T-helper 2 cell treated with Interferon-gamma antibody and Interleukin-4, amounts not matched to agents 5 μg/mL and 100 μg/mL, for 36 hours (primary cell): ENCODE data around the gene NID2.

Experiments
- DNase-seq: peaks from one replicate; pipeline ENCODE4 v3.0.0; 2021; ENCODE audit warnings: low spot score
- H3K27ac Mint-ChIP-seq: one replicate; pipeline ENCODE4 v1.8.0; 2021; ENCODE audit warnings: mild to moderate bottlenecking, mixed read lengths
- H3K27me3 Mint-ChIP-seq: one replicate; pipeline ENCODE4 v1.8.0; 2021; ENCODE audit warnings: low read depth, mixed read lengths
- H3K36me3 Mint-ChIP-seq: one replicate; pipeline ENCODE4 v1.8.0; 2021; ENCODE audit warnings: low read depth, mixed read lengths
- H3K4me1 Mint-ChIP-seq: one replicate; pipeline ENCODE4 v1.8.0; 2021; ENCODE audit warnings: low read depth, mixed read lengths
- H3K4me3 Mint-ChIP-seq: one replicate; pipeline ENCODE4 v1.8.0; 2022; ENCODE audit warnings: mild to moderate bottlenecking, moderate library complexity, mixed read lengths
- H3K9me3 Mint-ChIP-seq: one replicate; pipeline ENCODE4 v1.8.0; 2021; ENCODE audit warnings: mixed read lengths

NID2 gene

GRCh38 chr14:52020866-52021717 lies 47.8 kb downstream of the NID2 start:
- H3K4me3 Mint-ChIP-seq = peak overlapping the region; percentile 42
- peak overlapping the region; percentile 73 for H3K27ac Mint-ChIP-seq
- DNase-seq = no peak

GRCh38 chr14:52020161-52020714 lies 48.6 kb downstream of the NID2 start:
- DNase-seq = no peak
- Mint-ChIP-seq H3K27ac (no peak overlapping the region), H3K4me1 (peaks cover 39% of the 10 kb centered on the region), H3K27me3 (peaks cover 13% of the 10 kb centered on the region), H3K36me3 (peaks cover 4% of the 10 kb centered on the region), H3K4me3 (peak overlapping the region; percentile 25), H3K9me3 (peaks cover 18% of the 10 kb centered on the region)

More at GRCh38 chr14:52020866-52021717, 47.8 kb downstream of the NID2 start:
- peaks cover 18% of the 10 kb centered on the region for H3K9me3 Mint-ChIP-seq
- peaks cover 11% of the 10 kb centered on the region for H3K27me3 Mint-ChIP-seq
- H3K4me1 Mint-ChIP-seq = peaks cover 44% of the 10 kb centered on the region
- H3K36me3 Mint-ChIP-seq = peaks cover 4% of the 10 kb centered on the region

GRCh38 chr14:52018970-52019369 lies 49.9 kb downstream of the NID2 start:
- Mint-ChIP-seq H3K4me3 (no peak overlapping the region), H3K27me3 (peaks cover 13% of the 10 kb centered on the region), H3K9me3 (peaks cover 10% of the 10 kb centered on the region), H3K4me1 (peaks cover 40% of the 10 kb centered on the region), H3K27ac (no peak overlapping the region), H3K36me3 (peaks cover 2% of the 10 kb centered on the region)
- DNase-seq = no peak

DNA sequence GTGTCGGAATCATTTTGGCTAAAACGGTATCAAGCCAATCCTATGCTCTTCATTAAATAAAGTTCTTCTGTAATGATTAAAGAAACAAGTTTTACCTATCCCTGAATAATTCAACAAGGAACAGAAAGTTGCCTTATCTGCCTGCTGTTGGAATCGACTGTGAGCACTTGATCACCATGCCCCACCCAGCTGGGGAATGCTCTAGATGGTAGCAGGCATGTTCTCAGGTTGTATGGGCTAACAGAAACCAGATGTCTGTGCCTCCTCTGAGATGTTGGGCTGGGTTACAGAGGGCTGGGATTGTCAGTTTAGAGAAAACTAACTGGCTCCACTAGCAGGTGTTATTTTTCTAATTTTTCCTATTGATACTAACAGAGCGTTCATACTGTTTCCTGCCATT lies 50.6 kb downstream of the NID2 start:
- no peaks in the 10 kb centered on the region for H3K36me3 Mint-ChIP-seq
- peaks cover 13% of the 10 kb centered on the region for H3K27me3 Mint-ChIP-seq
- no peak for DNase-seq
- no peak overlapping the region for H3K4me3 Mint-ChIP-seq
- H3K9me3 Mint-ChIP-seq = peaks cover 5% of the 10 kb centered on the region
- peaks cover 39% of the 10 kb centered on the region for H3K4me1 Mint-ChIP-seq
- no peak overlapping the region for H3K27ac Mint-ChIP-seq

GRCh38 chr14:52015411-52016030 lies 53.3 kb downstream of the NID2 start:
- Mint-ChIP-seq H3K27me3 (peaks cover 13% of the 10 kb centered on the region), H3K27ac (no peak overlapping the region), H3K4me3 (no peak overlapping the region), H3K9me3 (no peaks in the 10 kb centered on the region), H3K4me1 (peaks cover 13% of the 10 kb centered on the region), H3K36me3 (peaks cover 16% of the 10 kb centered on the region)
- DNase-seq = no peak

DNA sequence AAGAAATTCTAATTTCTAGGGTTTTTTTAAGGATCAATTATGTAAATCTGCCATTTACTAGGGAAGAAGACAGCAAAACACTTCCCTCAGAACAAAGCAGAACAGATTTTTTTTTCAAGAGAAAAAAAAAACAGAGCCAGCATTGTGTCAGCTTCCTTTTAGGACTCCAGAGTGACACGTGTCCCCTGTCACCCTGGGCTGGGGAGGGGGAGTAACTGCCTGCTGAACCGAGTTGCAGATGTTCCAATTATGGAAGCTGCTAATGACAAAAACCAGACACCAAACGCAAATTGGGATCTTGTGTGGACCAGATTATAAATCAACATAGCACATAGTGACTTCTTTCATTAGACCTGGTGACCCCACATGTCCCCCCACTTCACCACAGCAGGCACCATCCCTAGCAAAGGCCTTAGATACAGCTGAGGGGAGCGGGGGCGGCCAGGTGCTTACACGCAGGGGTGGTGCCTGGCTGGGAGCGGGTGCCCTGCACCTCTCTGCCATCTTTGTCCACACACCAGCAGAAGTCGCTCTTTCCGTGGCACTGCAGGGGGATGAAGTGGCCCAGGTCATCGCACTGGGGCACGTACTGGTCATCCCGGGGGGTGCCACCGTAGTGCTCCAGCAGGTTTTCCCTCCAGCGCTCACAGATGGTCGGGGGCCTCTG lies 54.1 kb downstream of the NID2 start:
- Mint-ChIP-seq H3K9me3 (no peaks in the 10 kb centered on the region), H3K27ac (no peak overlapping the region), H3K36me3 (peaks cover 16% of the 10 kb centered on the region), H3K4me3 (no peak overlapping the region), H3K27me3 (peaks cover 13% of the 10 kb centered on the region), H3K4me1 (peaks cover 6% of the 10 kb centered on the region)
- no peak for DNase-seq

GRCh38 chr14:52013984-52014600 lies 54.8 kb downstream of the NID2 start:
- Mint-ChIP-seq H3K9me3 (no peaks in the 10 kb centered on the region), H3K27ac (no peak overlapping the region), H3K36me3 (peaks cover 18% of the 10 kb centered on the region), H3K27me3 (peaks cover 13% of the 10 kb centered on the region), H3K4me3 (no peak overlapping the region), H3K4me1 (peaks cover 4% of the 10 kb centered on the region)
- no peak for DNase-seq

DNA sequence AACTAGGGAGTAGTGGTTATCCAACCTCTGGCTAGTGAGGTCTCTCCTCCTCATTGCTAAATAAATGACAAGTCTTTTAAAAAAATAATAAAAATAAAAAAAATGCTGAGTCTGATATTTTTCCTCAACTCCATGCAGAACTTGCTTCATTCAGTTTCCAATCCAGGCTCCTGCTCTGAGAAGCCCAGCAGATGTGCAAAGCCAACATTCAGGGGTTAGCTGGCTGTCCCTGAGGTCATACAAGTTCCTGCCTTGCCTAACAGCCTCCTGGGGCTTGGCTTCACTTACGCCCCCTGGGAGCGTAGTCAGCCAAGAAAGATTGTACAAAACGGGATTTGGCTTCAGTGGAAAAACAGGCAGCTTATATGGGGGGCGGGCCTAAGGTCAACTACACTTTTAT lies 56.2 kb downstream of the NID2 start:
- Mint-ChIP-seq H3K4me3 (no peak overlapping the region), H3K4me1 (peaks cover 4% of the 10 kb centered on the region), H3K36me3 (peaks cover 30% of the 10 kb centered on the region), H3K9me3 (no peaks in the 10 kb centered on the region), H3K27me3 (peaks cover 13% of the 10 kb centered on the region), H3K27ac (no peak overlapping the region)
- no peak for DNase-seq

DNA sequence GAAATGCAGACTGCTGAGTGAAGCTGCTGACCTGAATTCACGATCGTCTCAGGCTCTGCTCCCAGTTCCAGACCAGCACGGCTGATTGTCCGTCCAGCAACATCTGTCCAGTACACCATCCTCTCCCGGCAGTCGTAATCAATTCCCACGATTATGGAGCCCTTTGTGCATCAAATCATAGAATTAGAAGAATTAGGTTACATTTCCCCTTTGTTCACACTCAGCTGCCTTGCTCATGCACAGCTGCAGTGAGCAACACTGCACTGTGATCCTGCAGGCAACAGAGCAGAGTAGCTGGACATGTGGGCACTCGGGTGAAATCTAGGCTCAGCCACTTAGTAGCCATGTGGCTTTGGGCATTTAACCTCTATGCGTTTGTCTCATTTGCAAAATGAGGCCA lies 57.3 kb downstream of the NID2 start:
- peaks cover 3% of the 10 kb centered on the region for H3K4me1 Mint-ChIP-seq
- no peak for DNase-seq
- H3K4me3 Mint-ChIP-seq = no peak overlapping the region
- no peak overlapping the region for H3K27ac Mint-ChIP-seq
- no peaks in the 10 kb centered on the region for H3K9me3 Mint-ChIP-seq
- H3K27me3 Mint-ChIP-seq = peaks cover 7% of the 10 kb centered on the region
- H3K36me3 Mint-ChIP-seq = peaks cover 35% of the 10 kb centered on the region

GRCh38 chr14:52010173-52010693 lies 58.6 kb downstream of the NID2 start:
- Mint-ChIP-seq H3K4me1 (peaks cover 3% of the 10 kb centered on the region), H3K36me3 (peaks cover 47% of the 10 kb centered on the region), H3K27ac (no peak overlapping the region), H3K27me3 (no peaks in the 10 kb centered on the region), H3K9me3 (no peaks in the 10 kb centered on the region), H3K4me3 (no peak overlapping the region)
- no peak for DNase-seq

DNA sequence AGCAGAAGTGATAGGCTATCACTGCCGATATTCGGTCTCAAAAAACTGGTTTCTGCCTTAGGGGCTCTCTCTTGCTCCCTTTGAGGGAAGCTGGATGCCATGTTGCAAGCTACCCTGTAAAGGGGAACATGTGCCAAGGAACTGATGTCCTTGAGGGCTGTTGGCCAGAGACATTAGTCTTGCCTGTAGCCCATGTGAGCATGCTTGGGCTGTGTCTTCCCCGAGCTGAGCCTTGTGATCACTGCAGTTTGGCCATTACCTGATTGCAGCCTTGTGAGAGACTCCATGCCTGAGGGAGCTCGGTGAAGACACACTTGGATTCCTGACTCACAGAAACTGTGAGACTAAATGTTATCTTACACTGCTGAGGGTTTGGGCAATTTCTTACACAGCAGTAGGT lies 60.7 kb downstream of the NID2 start:
- no peak for DNase-seq
- H3K36me3 Mint-ChIP-seq = peaks cover 60% of the 10 kb centered on the region
- no peaks in the 10 kb centered on the region for H3K27me3 Mint-ChIP-seq
- no peak overlapping the region for H3K4me3 Mint-ChIP-seq
- H3K4me1 Mint-ChIP-seq = peaks cover 2% of the 10 kb centered on the region
- no peaks in the 10 kb centered on the region for H3K9me3 Mint-ChIP-seq
- no peak overlapping the region for H3K27ac Mint-ChIP-seq

- no peak for DNase-seq
- Mint-ChIP-seq H3K36me3 (peaks cover 64% of the 10 kb centered on the region), H3K27ac (no peak overlapping the region), H3K9me3 (no peaks in the 10 kb centered on the region), H3K4me3 (no peak overlapping the region), H3K4me1 (peaks cover 2% of the 10 kb centered on the region), H3K27me3 (no peaks in the 10 kb centered on the region)
Measured at GRCh38 chr14:52007637-52008036, 61.2 kb downstream of the NID2 start.

DNA sequence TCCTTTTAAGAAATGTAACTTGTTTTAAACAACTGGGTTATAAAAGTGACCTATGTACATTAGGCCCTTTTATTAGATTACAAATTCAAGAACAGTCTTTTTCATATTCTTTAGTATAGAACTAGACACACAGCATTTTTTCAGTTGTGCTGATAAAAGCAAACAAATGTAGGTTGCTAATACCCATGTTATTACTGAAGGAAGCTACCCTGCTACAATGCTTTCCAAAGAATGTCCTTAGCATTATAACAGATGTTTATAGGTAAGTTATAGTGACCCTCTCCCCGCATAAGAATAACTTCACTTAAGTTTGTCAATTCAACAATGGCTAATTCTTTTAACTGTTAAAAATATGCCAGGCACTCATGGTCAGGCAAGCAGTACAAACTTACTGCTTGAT lies 61.6 kb downstream of the NID2 start:
- Mint-ChIP-seq H3K4me3 (no peak overlapping the region), H3K27me3 (no peaks in the 10 kb centered on the region), H3K36me3 (peaks cover 68% of the 10 kb centered on the region), H3K27ac (no peak overlapping the region), H3K4me1 (peaks cover 2% of the 10 kb centered on the region), H3K9me3 (no peaks in the 10 kb centered on the region)
- no peak for DNase-seq
